Measurements from ENCODE around the gene BEST2. TPM values are rescaled to one million over a fixed set of nuclear protein-coding genes. Genes with fewer than 3 reads are reported as not detected.

The BEST2 gene
- polyA plus RNA-seq, 6 donors from 2014 or later = 0.23 TPM; not detected in 5

DNA sequence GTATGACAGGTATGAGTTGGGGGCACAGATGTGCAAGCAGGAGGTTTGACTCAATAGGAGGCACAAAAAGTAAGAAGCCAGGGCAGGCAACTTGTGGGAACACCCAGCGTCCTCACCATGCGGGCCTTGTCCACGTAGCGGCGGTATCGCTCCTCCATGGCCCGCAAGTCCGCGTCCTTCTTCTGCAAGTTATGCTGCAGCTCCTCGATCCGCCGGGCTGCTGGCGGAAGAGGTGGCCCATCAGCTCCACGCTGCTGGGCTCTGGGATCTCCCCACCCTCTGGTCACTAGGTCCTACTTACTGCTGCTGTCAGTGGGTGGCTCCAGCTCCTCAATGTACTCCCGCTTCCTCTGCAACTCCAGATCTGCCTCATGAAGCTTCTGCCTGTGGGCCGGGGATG lies 13.1 kb downstream of the BEST2 start:
- ATAC-seq (ENCODE audit: low read depth in 2 of 2) = no peak
- Mint-ChIP-seq H3K9me3 (peaks cover 0 to 1% (median 0%) of the 10 kb centered on the region in 7 donors), H3K27me3 (no peaks in the 10 kb centered on the region), H3K4me1 (peaks cover 3 to 17% (median 9%) of the 10 kb centered on the region in 3 donors), H3K27ac (peak overlapping the region in 1 of 6 donors; percentile 66), H3K4me3 (no peak overlapping the region), H3K36me3 (no peaks in the 10 kb centered on the region)
- no peak for DNase-seq

DNA sequence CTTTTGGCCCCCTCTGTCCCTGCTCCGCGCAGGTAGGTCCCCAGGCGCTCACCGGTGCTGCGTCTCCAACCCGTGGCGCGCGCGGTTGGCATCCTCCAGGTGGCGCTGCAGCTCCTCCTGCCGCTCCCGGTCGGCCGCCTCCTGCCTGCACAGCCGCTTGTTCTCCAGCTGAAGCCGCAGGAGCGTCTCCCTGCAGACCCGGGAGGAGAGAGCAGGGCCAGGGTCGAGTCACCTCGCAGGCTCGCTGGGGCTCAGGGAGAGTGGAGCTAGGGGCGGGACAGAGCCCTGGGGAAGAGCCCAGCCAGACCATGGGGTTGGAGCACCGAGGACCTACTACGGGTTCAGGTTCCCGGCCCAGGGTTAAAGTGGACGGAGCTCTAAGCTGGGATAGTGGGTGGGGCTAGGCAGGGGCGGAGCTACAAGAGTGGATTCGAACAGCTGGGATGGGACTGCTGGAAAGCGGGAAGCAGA lies 14.5 kb downstream of the BEST2 start:
- peak; percentile 82 to 93 for ATAC-seq (ENCODE audit: low read depth in 2 of 2)
- peak; percentile 78 for DNase-seq
- H3K4me3 Mint-ChIP-seq = peak overlapping the region in 4 of 8 donors; percentile 9 to 74 (median 29)
- H3K27ac Mint-ChIP-seq = peak overlapping the region in 1 of 6 donors; percentile 33
- no peaks in the 10 kb centered on the region for H3K36me3 Mint-ChIP-seq
- H3K27me3 Mint-ChIP-seq = no peaks in the 10 kb centered on the region
- peaks cover 0 to 1% (median 0%) of the 10 kb centered on the region in 7 donors for H3K9me3 Mint-ChIP-seq
- peaks cover 0 to 12% (median 11%) of the 10 kb centered on the region in 3 donors for H3K4me1 Mint-ChIP-seq

DNA sequence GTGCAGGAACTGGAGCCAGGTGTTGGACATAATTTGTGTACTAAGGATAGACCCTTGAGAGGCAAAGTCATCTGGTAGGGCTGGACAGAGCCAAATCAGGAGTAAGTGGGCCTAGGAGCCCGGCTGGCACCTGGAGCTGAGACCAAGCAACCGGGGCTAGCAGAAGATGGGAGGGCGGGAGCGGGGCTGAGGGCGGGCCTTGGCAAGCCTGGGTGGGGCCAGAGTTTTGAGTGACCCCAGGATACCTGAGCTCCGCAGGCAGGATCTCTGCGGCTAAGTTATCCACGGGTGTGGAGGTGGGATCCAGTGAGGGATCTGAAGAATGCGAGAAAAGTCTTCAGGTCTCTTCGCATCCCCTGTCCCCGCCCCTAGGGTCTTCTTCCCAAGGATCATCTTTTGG lies 15.6 kb downstream of the BEST2 start:
- no peaks in the 10 kb centered on the region for H3K36me3 Mint-ChIP-seq
- DNase-seq (no peak), ATAC-seq (ENCODE audit: low read depth in 2 of 2) (no peak)
- H3K9me3 Mint-ChIP-seq = peaks cover 0 to 1% (median 0%) of the 10 kb centered on the region in 7 donors
- no peak overlapping the region for H3K27ac Mint-ChIP-seq
- H3K4me3 Mint-ChIP-seq = peak overlapping the region in 1 of 8 donors; percentile 21
- peaks cover 0 to 12% (median 11%) of the 10 kb centered on the region in 3 donors for H3K4me1 Mint-ChIP-seq
- no peaks in the 10 kb centered on the region for H3K27me3 Mint-ChIP-seq

DNA sequence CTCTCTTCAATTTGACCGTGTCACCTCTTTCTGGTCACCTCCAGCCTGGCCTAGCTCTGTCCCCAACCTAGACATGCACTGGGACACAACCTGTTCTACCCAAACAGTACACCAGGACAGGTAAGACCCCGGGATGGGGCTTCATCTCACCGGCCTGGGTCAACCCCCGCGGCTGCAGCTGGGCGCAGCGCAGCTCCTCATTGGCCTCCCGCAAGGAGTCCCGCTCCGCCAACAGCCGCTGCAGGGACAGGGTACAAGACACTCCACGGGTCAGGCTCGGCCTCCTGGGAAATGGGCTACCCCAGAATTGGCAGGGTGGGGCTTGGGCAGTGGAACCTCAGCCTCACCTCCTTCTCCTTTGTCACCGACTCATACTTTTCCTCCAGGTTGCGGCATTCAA lies 16.1 kb downstream of the BEST2 start:
- Mint-ChIP-seq H3K4me3 (peak overlapping the region in 1 of 8 donors; percentile 25), H3K27ac (no peak overlapping the region), H3K4me1 (peaks cover 0 to 12% (median 11%) of the 10 kb centered on the region in 3 donors), H3K27me3 (no peaks in the 10 kb centered on the region), H3K36me3 (no peaks in the 10 kb centered on the region), H3K9me3 (peaks cover 0 to 1% (median 0%) of the 10 kb centered on the region in 7 donors)
- no peak for DNase-seq
- ATAC-seq (ENCODE audit: low read depth in 2 of 2) = no peak

DNA sequence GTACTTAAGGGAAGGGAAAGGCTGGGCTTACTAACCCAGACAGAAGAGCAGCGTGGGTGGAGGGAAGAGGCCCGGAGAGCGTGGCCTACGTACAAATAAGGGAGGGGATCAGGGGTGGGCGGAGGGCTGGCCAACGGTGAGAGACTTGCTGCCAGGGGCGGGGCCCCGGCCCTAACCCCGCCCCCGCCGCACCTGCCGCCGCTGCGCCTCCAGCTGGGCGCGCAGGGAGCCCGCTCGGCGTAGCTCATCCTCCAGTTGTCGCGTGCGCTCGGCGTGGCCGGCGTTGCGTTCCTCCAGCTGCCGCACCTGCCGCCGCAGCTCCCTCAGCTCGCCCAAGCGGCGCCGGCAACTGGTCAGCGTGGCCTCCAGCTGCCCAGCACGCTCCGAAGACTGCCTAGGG lies 18.1 kb downstream of the BEST2 start:
- Mint-ChIP-seq H3K4me1 (peaks cover 12 to 22% (median 17%) of the 10 kb centered on the region in 3 donors), H3K36me3 (no peaks in the 10 kb centered on the region), H3K9me3 (peaks cover 0 to 1% (median 0%) of the 10 kb centered on the region in 7 donors), H3K27ac (peak overlapping the region in 1 of 6 donors; percentile 42), H3K4me3 (peak overlapping the region in 3 of 8 donors; percentile 33 to 42 (median 38)), H3K27me3 (no peaks in the 10 kb centered on the region)
- no peak for DNase-seq
- ATAC-seq (ENCODE audit: low read depth in 2 of 2) = peak; percentile 45 to 74

DNA sequence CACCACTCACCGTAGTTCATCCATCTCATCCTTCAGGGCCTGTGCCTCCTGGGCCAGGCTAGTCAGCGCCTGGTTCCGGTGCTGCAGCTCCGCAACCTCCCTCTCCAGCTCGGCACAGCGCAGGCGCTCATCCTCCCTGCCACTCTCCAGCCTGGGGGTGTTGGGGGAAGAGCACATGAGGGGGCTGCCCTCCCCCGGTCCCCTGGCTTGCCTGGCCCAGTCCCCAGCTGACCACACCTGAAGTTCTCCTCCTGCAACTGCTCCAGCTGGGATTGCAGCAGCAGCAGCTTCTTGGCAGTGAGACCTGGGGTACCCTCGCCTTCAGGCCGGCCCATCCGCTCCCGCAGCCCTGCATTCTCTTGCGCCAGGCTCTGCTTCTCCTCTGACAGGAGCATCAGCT lies 19.3 kb downstream of the BEST2 start:
- peaks cover 15 to 17% (median 16%) of the 10 kb centered on the region in 3 donors for H3K4me1 Mint-ChIP-seq
- H3K9me3 Mint-ChIP-seq = no peaks in the 10 kb centered on the region
- H3K36me3 Mint-ChIP-seq = no peaks in the 10 kb centered on the region
- H3K4me3 Mint-ChIP-seq = no peak overlapping the region
- H3K27ac Mint-ChIP-seq = no peak overlapping the region
- ATAC-seq (ENCODE audit: low read depth in 2 of 2) = no peak
- no peaks in the 10 kb centered on the region for H3K27me3 Mint-ChIP-seq
- DNase-seq = no peak

DNA sequence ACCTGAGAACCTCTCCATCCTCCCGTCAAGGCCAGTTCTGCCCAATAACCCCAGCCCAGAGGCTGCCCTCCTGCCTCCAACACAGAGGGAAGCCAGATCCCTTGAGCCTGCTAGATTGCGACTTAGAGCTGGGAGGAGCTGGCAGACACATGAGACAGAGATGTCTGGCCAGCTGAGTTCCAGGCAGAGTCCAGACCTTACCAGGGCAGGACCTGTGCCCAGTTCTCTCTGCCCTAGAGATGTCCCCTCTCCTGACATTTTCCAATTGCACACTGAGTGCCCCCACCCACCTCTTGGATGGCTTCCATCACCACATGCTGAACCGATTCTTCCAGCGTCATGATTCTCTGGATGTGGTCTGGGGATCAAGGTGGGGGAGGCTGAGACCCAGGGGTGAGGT lies 20.7 kb downstream of the BEST2 start:
- Mint-ChIP-seq H3K4me3 (peak overlapping the region in 1 of 8 donors; percentile 71), H3K4me1 (peaks cover 13 to 19% (median 13%) of the 10 kb centered on the region in 3 donors), H3K27ac (no peak overlapping the region), H3K27me3 (no peaks in the 10 kb centered on the region), H3K36me3 (no peaks in the 10 kb centered on the region), H3K9me3 (no peaks in the 10 kb centered on the region)
- ATAC-seq (ENCODE audit: low read depth in 2 of 2) (no peak), DNase-seq (no peak)

DNA sequence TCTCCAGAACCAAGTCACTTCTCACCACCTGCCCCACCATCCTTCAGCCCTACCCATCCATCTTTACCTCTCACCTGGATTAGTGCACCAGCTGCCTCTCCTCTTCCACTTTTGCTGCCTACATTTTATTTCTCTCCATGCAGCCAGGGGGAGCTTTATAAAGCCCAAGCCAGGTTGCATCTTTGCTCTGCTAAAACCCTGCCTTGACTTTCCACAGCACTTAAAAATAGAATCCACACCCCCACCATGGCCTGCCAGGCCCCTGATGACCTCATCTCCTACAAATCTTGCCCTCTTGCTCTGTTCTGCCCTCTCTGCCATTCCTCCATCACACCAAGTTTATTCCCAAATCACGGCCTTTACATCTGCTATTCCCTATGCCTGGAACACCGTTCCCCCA lies 22.0 kb downstream of the BEST2 start:
- no peak for DNase-seq

DNA sequence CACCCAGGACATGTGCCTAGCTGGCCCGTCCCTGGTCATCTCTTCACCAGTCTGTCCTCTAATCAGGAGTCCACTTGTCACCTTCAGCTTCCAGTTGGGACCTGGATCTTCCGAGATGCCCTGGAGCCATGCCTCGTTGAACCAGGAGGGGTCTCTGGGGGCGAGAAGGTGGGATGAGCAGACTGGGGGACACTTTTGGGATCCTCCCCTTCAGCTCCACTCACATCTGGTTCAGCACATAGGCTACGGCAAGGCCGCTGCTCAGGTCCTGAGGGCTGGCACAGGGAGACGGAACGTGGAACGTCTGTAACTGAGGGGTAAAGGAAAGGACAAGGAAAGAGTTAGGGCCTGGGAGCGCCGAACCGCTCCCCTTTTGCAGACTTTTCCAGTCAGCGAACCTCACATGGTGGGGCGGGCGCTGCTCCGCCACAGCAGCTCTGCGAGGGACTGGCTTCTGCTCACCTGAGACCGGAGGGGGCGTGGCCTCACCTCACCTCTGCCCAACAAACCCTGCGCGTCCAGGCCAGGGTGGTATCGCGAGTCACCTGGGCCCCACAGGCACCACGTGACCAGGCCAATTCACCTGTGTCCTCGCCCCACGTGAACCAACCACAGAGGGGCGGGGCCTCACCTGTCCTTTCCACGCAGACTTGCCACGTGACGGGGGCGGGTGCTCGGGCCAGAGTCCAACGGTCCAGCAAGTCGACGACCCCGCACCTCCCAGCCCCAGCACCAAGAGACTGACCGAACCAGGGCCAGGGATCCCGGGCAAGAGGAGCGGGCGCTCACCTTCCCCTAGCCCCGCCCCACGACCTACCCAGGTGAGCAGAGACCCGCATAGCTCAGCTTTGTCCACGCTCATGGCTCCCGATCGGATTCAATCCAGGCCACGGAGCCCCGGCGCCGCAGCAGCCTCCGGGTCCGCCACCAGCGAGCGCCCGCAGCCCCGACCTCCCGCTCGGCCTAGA lies 23.3 kb downstream of the BEST2 start, which contains the start of gene HOOK2:
Gene HOOK2, minus strand, starts transcription at position 965 of the 968 bp plus-strand sequence. Its CDS starts 103 bp downstream, at position 862.
- peaks cover 22 to 42% (median 33%) of the 10 kb centered on the region in 3 donors for H3K4me1 Mint-ChIP-seq
- no peaks in the 10 kb centered on the region for H3K9me3 Mint-ChIP-seq
- H3K27ac Mint-ChIP-seq = peak within 1 kb of the TSS; percentile 85 to 92 (median 86)
- peak within 1 kb of the TSS; percentile 71 to 91 (median 83) for H3K4me3 Mint-ChIP-seq
- no peak for ATAC-seq (ENCODE audit: low read depth in 2 of 2)
- H3K27me3 Mint-ChIP-seq = no peaks in the 10 kb centered on the region
- H3K36me3 Mint-ChIP-seq = no peaks in the 10 kb centered on the region
- no peak for DNase-seq

More for the DNA sequence above, 22.0 kb downstream of the BEST2 start:
- H3K27me3 Mint-ChIP-seq = no peaks in the 10 kb centered on the region
- peak overlapping the region in 1 of 6 donors; percentile 85 for H3K27ac Mint-ChIP-seq
- no peaks in the 10 kb centered on the region for H3K36me3 Mint-ChIP-seq
- H3K4me1 Mint-ChIP-seq = peaks cover 16 to 29% (median 23%) of the 10 kb centered on the region in 3 donors
- no peaks in the 10 kb centered on the region for H3K9me3 Mint-ChIP-seq
- H3K4me3 Mint-ChIP-seq = peak overlapping the region; percentile 0 to 84 (median 60)
- no peak for ATAC-seq (ENCODE audit: low read depth in 2 of 2)

DNA sequence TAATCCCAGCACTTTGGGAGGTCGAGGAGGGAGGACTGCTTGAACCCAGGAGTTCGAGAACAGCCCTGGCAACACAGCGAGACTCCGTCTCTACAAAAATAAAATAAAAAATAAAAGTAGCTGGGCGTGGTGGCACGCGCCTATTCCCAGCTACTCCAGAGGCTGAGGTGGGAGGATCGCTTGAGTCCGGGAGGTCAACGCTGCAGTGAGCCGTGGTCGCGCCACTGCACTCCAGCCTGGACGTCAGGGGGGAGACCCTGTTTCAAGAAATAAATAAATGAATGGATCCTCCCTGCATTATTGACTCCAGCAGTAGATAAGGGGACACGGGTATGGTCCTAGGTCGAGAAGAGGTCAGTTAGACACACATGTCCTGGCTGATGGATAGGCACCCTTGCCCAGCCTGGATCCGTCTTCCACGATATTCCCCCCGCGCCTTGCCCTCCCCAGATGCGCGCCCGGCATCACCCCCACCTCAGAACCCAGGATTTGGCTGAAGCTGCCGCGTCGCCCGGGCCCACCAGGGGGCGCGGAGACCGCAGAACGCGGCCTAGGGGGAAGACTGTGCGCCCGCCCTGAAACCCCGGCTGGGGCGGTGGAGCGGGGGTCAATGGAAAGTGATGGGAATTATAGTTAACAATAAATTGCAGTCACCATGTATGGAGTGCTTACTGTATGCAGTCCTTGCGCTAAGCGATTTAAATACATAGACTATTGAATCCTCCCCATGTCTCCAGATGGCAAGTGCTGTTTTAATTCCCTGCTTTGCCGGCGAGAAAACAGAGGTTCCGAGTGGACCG lies 25.8 kb downstream of the BEST2 start:
- peak overlapping the region; percentile 82 to 94 (median 88) for H3K4me3 Mint-ChIP-seq
- peak overlapping the region; percentile 96 to 99 (median 97) for H3K27ac Mint-ChIP-seq

DNA sequence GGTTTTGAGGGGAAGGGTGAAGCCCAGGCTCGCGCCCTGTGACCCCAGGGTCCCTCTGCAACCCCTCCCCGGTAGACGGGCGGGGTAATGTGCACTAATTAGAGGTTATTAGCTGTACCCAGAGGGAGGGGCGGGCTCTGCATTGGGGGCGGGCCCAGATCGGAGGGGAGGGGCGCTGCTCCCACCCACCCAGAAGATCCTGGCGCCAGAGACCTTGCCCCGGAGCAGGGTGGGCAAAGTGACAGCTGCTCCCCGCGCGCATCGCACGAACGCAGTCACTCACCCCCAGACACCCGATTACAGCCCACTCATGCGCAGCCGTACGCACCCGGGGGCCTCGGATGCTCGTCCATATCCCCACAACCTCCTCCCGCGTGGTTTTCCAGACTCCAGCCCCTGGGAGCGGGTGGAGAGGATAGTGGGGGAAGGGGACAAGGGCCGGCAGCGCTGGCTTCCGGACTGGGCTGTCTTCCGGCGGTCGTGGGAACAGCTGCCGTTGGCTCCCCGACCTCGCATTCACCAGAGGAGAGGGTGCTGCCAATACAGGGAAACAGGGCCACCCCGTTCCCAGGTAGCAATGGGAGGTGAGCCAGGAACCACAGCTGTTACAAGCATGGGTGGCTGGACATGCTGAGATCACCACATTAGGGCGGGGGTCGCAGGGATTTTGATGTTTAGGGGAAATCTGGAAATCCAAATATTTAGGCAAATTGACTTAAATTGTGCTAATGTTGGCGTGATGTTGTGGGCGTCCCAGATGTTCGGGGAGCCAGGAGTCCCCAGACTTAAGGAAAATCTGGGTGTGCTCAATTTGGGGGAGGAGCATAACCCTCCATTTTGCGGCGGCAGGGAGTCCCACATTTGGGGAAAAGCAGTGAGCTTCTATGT lies 26.7 kb downstream of the BEST2 start:
- Mint-ChIP-seq H3K9me3 (no peaks in the 10 kb centered on the region), H3K4me1 (peaks cover 26 to 53% (median 42%) of the 10 kb centered on the region in 3 donors), H3K27me3 (no peaks in the 10 kb centered on the region), H3K4me3 (peak overlapping the region; percentile 82 to 94 (median 88)), H3K36me3 (no peaks in the 10 kb centered on the region), H3K27ac (peak overlapping the region; percentile 96 to 99 (median 97))
- DNase-seq = peak; percentile 71
- ATAC-seq (ENCODE audit: low read depth in 2 of 2) = peak; percentile 6 to 9

More for the DNA sequence above, 25.8 kb downstream of the BEST2 start:
- DNase-seq = peak; percentile 84
- peaks cover 26 to 54% (median 42%) of the 10 kb centered on the region in 3 donors for H3K4me1 Mint-ChIP-seq
- ATAC-seq (ENCODE audit: low read depth in 2 of 2) = peak; percentile 16 to 20
- no peaks in the 10 kb centered on the region for H3K9me3 Mint-ChIP-seq
- H3K27me3 Mint-ChIP-seq = no peaks in the 10 kb centered on the region
- no peaks in the 10 kb centered on the region for H3K36me3 Mint-ChIP-seq

DNA sequence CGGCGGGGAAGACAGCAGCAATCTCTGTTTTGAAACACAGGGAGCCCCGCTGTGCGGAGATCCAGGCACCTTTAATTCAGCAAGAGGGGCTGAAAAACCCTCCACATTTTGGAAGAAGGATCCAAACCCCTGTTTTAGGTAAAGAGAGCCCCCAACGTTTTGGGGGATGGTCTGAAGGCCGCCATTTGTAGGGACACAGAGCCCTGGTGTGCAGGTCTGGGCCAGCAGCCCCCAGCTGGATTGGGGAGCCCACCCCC lies 27.2 kb downstream of the BEST2 start:
- DNase-seq (no peak), ATAC-seq (ENCODE audit: low read depth in 2 of 2) (no peak)
- H3K27ac Mint-ChIP-seq = peak overlapping the region; percentile 96 to 99 (median 97)
- H3K4me3 Mint-ChIP-seq = peak overlapping the region in 7 of 8 donors; percentile 82 to 94 (median 86)
- peaks cover 24 to 51% (median 38%) of the 10 kb centered on the region in 3 donors for H3K4me1 Mint-ChIP-seq
- H3K27me3 Mint-ChIP-seq = no peaks in the 10 kb centered on the region
- H3K9me3 Mint-ChIP-seq = no peaks in the 10 kb centered on the region
- H3K36me3 Mint-ChIP-seq = no peaks in the 10 kb centered on the region

All from naive B cell (primary cell).